Measurements from ENCODE around the gene MED9. TPM values are rescaled to one million over a fixed set of nuclear protein-coding genes. Genes with fewer than 3 reads are reported as not detected.
"Not testable (repeated sequence)": the region's sequence is repeated elsewhere in the genome, so short reads cannot be mapped to it uniquely, and the experiment has no call there.

MED9 gene
- total RNA-seq, 1 experiment from 2014 or later: 20.4 TPM

DNA sequence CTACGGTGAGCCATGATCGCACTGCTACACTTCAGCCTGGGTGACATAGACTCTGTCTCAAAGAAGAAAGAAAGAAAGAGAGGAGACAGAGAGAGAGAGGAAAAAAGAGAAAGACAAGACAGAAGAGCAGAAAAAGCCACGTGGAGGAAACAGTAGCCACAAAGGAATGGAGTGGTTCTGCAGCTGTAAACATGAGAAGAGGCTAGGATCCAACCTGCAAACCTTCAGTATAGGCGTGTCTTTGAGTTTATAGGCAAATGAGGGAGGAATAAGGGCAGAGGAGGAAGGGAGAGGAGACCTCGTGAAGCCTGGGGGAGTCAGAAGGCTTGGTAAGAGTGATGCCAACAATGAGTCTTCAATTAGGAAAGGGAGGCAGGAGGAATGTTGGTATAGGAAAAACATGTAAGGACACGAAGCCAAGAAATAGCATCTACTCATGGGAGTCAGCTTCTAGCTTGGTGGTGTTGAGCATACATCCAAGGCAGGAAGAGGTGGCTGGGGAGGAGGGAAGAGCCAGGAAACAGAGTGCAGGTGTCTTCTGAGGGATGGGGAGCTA, 3.9 kb downstream of the MED9 start:
- no peaks in the 10 kb centered on the region for H3K9me3 ChIP-seq (ENCODE audit: low read depth, low read length, poor library complexity, severe bottlenecking)
- no peaks in the 10 kb centered on the region for H3K27me3 ChIP-seq (replicated peaks; ENCODE audit: insufficient read depth, low read depth, low read length, poor library complexity)
- H3K4me3 ChIP-seq (ENCODE audit: low read depth, low read length, poor library complexity, severe bottlenecking): no peak overlapping the region
- TF ChIP-seq, protein P1, sequence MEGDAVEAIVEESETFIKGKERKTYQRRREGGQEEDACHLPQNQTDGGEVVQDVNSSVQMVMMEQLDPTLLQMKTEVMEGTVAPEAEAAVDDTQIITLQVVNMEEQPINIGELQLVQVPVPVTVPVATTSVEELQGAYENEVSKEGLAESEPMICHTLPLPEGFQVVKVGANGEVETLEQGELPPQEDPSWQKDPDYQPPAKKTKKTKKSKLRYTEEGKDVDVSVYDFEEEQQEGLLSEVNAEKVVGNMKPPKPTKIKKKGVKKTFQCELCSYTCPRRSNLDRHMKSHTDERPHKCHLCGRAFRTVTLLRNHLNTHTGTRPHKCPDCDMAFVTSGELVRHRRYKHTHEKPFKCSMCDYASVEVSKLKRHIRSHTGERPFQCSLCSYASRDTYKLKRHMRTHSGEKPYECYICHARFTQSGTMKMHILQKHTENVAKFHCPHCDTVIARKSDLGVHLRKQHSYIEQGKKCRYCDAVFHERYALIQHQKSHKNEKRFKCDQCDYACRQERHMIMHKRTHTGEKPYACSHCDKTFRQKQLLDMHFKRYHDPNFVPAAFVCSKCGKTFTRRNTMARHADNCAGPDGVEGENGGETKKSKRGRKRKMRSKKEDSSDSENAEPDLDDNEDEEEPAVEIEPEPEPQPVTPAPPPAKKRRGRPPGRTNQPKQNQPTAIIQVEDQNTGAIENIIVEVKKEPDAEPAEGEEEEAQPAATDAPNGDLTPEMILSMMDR (conservative IDR thresholded peaks at IDR 0.05; ENCODE audit: low read depth, low read length): no peak
- no peak for TF ChIP-seq EZH2 (IDR thresholded peaks at IDR 0.05; ENCODE audit: borderline replicate concordance, low read depth, low read length, poor library complexity, severe bottlenecking)
- intact Hi-C loops (cut with micrococcal nuclease; ENCODE audit: unreplicated experiment): no loop called here
- H3K4me1 ChIP-seq (ENCODE audit: insufficient read depth, low read length, poor library complexity, severe bottlenecking): peaks cover 9% of the 10 kb centered on the region
- DNase-seq (ENCODE audit: low spot score): no peak
- no TSS peak for BruUV-seq (replicated peaks)
- peaks cover 5% of the 10 kb centered on the region for H3K36me3 ChIP-seq (ENCODE audit: insufficient read depth, low read length, poor library complexity, severe bottlenecking)
- H3K27ac ChIP-seq (ENCODE audit: low read depth, low read length, poor library complexity, severe bottlenecking): no peak overlapping the region
- CTCF ChIA-PET: no interaction called here
- POLR2A ChIA-PET (ENCODE audit: low non-redundant PET): no interaction called here

DNA sequence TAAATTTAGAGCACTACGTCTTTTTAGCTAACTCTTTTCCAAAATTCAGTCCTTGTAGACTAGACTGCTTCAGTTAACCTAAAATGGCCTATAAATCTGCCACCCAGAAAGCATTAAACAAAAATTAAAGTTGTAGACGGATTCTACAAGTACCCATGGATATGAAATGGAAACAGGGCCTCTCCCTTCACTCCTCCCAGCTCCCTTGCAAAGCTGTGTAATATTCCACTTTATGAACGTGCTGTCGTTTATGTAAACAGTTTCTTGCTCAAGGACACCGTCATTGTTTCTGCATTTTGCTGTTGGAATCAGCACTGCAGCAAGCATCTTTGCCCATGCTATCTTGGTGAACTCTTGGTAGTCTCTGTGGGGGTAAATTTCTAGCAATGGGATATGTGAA, 5.1 kb downstream of the MED9 start:
- intact Hi-C loops (cut with micrococcal nuclease; ENCODE audit: unreplicated experiment): no loop called here
- no peak for TF ChIP-seq EZH2 (IDR thresholded peaks at IDR 0.05; ENCODE audit: borderline replicate concordance, low read depth, low read length, poor library complexity, severe bottlenecking)
- POLR2A ChIA-PET (ENCODE audit: low non-redundant PET): no interaction called here
- DNase-seq (ENCODE audit: low spot score): no peak
- H3K27ac ChIP-seq (ENCODE audit: low read depth, low read length, poor library complexity, severe bottlenecking): no peak overlapping the region
- H3K4me3 ChIP-seq (ENCODE audit: low read depth, low read length, poor library complexity, severe bottlenecking): no peak overlapping the region
- H3K27me3 ChIP-seq (replicated peaks; ENCODE audit: insufficient read depth, low read depth, low read length, poor library complexity): no peaks in the 10 kb centered on the region
- H3K36me3 ChIP-seq (ENCODE audit: insufficient read depth, low read length, poor library complexity, severe bottlenecking): peaks cover 8% of the 10 kb centered on the region
- no peaks in the 10 kb centered on the region for H3K9me3 ChIP-seq (ENCODE audit: low read depth, low read length, poor library complexity, severe bottlenecking)
- CTCF ChIA-PET: interaction anchor here (0.5 kb wide), 1 partner anchor 1119 kb away, joined by 3 read pairs; no protein-coding TSS in a partner anchor
- no TSS peak for BruUV-seq (replicated peaks)
- peaks cover 9% of the 10 kb centered on the region for H3K4me1 ChIP-seq (ENCODE audit: insufficient read depth, low read length, poor library complexity, severe bottlenecking)

- H3K36me3 ChIP-seq (ENCODE audit: insufficient read depth, low read length, poor library complexity, severe bottlenecking): peaks cover 15% of the 10 kb centered on the region
- H3K4me3 ChIP-seq (ENCODE audit: low read depth, low read length, poor library complexity, severe bottlenecking): no peak overlapping the region
- no TSS peak for BruUV-seq (replicated peaks)
- H3K27ac ChIP-seq (ENCODE audit: low read depth, low read length, poor library complexity, severe bottlenecking): no peak overlapping the region
- intact Hi-C loops (cut with micrococcal nuclease; ENCODE audit: unreplicated experiment): no loop called here
- no peaks in the 10 kb centered on the region for H3K27me3 ChIP-seq (replicated peaks; ENCODE audit: insufficient read depth, low read depth, low read length, poor library complexity)
- H3K9me3 ChIP-seq (ENCODE audit: low read depth, low read length, poor library complexity, severe bottlenecking): no peaks in the 10 kb centered on the region
- H3K4me1 ChIP-seq (ENCODE audit: insufficient read depth, low read length, poor library complexity, severe bottlenecking): no peaks in the 10 kb centered on the region
- peak; percentile 22 for DNase-seq (ENCODE audit: low spot score)
- TF ChIP-seq EZH2 (IDR thresholded peaks at IDR 0.05; ENCODE audit: borderline replicate concordance, low read depth, low read length, poor library complexity, severe bottlenecking): no peak
- TF ChIP-seq, protein P1 (conservative IDR thresholded peaks at IDR 0.05; ENCODE audit: low read depth, low read length): no peak
- CTCF ChIA-PET: no interaction called here
- POLR2A ChIA-PET (ENCODE audit: low non-redundant PET): no interaction called here
Measured at GRCh38 chr17:17484451-17484899, 7.7 kb downstream of the MED9 start.

GRCh38 chr17:17485420-17485819, 8.6 kb downstream of the MED9 start:
- H3K4me3 ChIP-seq (ENCODE audit: low read depth, low read length, poor library complexity, severe bottlenecking): no peak overlapping the region
- BruUV-seq (replicated peaks): no TSS peak
- intact Hi-C loops (cut with micrococcal nuclease; ENCODE audit: unreplicated experiment): no loop called here
- peaks cover 15% of the 10 kb centered on the region for H3K36me3 ChIP-seq (ENCODE audit: insufficient read depth, low read length, poor library complexity, severe bottlenecking)
- no peak for DNase-seq (ENCODE audit: low spot score)
- H3K9me3 ChIP-seq (ENCODE audit: low read depth, low read length, poor library complexity, severe bottlenecking): no peaks in the 10 kb centered on the region
- POLR2A ChIA-PET (ENCODE audit: low non-redundant PET): no interaction called here
- H3K27ac ChIP-seq (ENCODE audit: low read depth, low read length, poor library complexity, severe bottlenecking): no peak overlapping the region
- CTCF ChIA-PET: no interaction called here
- no peak for TF ChIP-seq EZH2 (IDR thresholded peaks at IDR 0.05; ENCODE audit: borderline replicate concordance, low read depth, low read length, poor library complexity, severe bottlenecking)
- TF ChIP-seq, protein P1 (conservative IDR thresholded peaks at IDR 0.05; ENCODE audit: low read depth, low read length): no peak
- no peaks in the 10 kb centered on the region for H3K27me3 ChIP-seq (replicated peaks; ENCODE audit: insufficient read depth, low read depth, low read length, poor library complexity)
- H3K4me1 ChIP-seq (ENCODE audit: insufficient read depth, low read length, poor library complexity, severe bottlenecking): no peaks in the 10 kb centered on the region

DNA sequence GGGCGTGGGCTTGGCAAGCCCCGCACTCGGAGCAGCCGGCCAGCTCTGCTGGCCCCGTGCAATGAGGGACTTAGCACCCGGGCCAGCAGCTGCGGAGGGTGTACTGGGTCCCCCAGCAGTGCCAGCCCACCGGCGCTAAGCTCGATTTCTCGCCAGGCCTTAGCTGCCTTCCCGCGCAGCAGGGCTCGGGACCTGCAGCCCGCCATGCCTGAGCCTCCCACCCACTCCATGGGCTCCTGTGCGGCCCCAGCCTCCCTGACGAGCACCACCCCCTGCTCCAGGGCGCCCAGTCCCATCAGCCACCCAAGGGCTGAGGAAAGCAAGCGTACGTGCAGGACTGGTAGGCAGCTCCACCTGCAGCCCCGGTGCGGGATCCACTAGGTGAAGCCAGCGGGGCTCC, 9.6 kb downstream of the MED9 start:
- peaks cover 15% of the 10 kb centered on the region for H3K36me3 ChIP-seq (ENCODE audit: insufficient read depth, low read length, poor library complexity, severe bottlenecking)

More for the DNA sequence above, 9.6 kb downstream of the MED9 start:
- H3K4me1 ChIP-seq (ENCODE audit: insufficient read depth, low read length, poor library complexity, severe bottlenecking); DNase-seq (ENCODE audit: low spot score); H3K27me3 ChIP-seq (replicated peaks; ENCODE audit: insufficient read depth, low read depth, low read length, poor library complexity); H3K27ac ChIP-seq (ENCODE audit: low read depth, low read length, poor library complexity, severe bottlenecking); CTCF ChIA-PET; intact Hi-C loops (cut with micrococcal nuclease; ENCODE audit: unreplicated experiment); H3K9me3 ChIP-seq (ENCODE audit: low read depth, low read length, poor library complexity, severe bottlenecking); BruUV-seq (replicated peaks); POLR2A ChIA-PET (ENCODE audit: low non-redundant PET); H3K4me3 ChIP-seq (ENCODE audit: low read depth, low read length, poor library complexity, severe bottlenecking): not testable (repeated sequence)
